A549 treated with Hydrocortisone at 1 μM for 4 hours (cell line): Measurements from ENCODE around the gene DHCR24. TPM values are rescaled to one million over a fixed set of nuclear protein-coding genes. Genes with fewer than 3 reads are reported as not detected.

ENCODE experiments used
- total RNA-seq: library from RNA; stranded (reverse); fragments of 200-300 nt; extraction: Qiagen RNA extraction; gene quantifications from 5 replicates; pipeline ENCODE4 v1.2.3, GENCODE V29; 2022

DHCR24 gene
- 46.8 to 50.3 TPM (median 47.0 TPM) in 5 replicates for total RNA-seq

GRCh38 chr1:54886724-54887664 lies at the start of gene DHCR24:
Gene DHCR24, minus strand, starts transcription at chr1:54887195. Its CDS starts 76 bp downstream, at chr1:54887119.

GRCh38 chr1:54800899-54801759 lies 85.9 kb downstream of the DHCR24 start, which contains the start of gene TTC22:
Gene TTC22, minus strand, starts transcription at chr1:54801323. Its CDS starts 160 bp downstream, at chr1:54801163.

Other genes with a start within 250 kb of the DHCR24 start
- gene MROH7, start 245.4 kb downstream of the DHCR24 start, total RNA-seq, result not detected in 5 replicates
- 24.5 to 36.5 TPM (median 27.8 TPM) in 5 replicates for gene TTC4, start 171.3 kb downstream of the DHCR24 start, total RNA-seq
- 4.2 to 5.1 TPM (median 4.6 TPM) in 5 replicates for gene PARS2, start 122.7 kb downstream of the DHCR24 start, total RNA-seq
- not detected in 5 replicates for gene TTC22, start 85.9 kb downstream of the DHCR24 start, total RNA-seq
- 0.56 to 1.1 TPM (median 0.87 TPM) in 5 replicates for gene TMEM61, start 93.4 kb upstream of the DHCR24 start, total RNA-seq
- gene BSND, start 111.7 kb upstream of the DHCR24 start, total RNA-seq, result 0.01 TPM in 1 of 5 replicates, not detected in the others
- 2.2 to 3.5 TPM (median 2.8 TPM) in 5 replicates for gene PCSK9, start 152.4 kb upstream of the DHCR24 start, total RNA-seq